Testis (tissue), 2 donors: ENCODE data around the gene SVIL.

Experiments
- CTCF ChIP-seq, 3 experiments: fragments of 450-650 bp in 2 of 3; fragments of 200-600 bp in 1 of 3; sonication (generic) in 1 of 3; IDR thresholded peaks; one replicate each; pipeline ENCODE4 v1.5.1; 2016 to 2019; ENCODE audit warnings: antibody characterized with exemption in 3 of 3, mild to moderate bottlenecking in 2 of 3, moderate library complexity in 1 of 3
- POLR2A ChIP-seq: fragments of 450-650 bp; IDR thresholded peaks from one replicate; pipeline ENCODE4 v1.6.1; 2017; ENCODE audit warnings: antibody characterized with exemption, mild to moderate bottlenecking, moderate library complexity

DNA sequence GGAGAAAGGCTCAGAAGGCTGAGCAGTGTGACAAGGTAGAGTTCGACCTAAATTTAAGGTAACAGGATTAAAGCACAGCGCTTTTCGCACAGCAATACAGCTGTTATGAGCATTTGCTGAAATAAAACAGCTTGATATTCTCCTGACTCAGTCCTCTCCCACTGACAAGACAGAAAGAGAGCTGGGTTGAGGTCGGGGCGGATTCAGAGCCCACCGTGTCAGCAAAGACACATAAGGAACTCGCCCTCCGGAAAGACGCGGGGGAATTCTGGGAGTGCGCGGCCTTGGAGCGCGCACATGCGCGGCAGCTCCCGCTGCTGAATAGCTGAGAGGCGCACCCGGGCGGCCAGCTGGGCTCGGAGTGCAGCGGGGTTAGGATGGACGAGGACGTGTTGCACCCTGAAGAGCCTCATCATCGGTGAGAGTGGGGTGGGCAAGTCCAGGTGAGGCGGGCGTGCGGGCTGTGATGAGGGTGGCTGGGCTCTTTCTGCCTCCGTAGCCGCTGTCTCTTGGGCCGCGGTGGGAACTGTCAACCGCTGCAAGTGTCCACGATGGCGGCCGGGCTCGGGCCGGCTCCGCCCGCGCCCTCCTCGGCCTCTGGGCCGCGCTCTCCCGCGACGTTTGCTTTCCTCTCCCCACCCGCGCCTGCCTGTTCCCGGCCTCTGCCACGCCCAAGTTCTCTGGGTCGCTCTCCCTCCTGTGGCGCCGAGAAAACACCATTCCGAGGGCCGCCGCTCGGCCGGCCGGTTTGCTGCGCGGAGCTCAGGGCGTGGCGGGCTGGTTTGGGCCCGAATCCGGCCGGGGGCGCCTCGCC lies 225.3 kb downstream of the SVIL start:
- TF ChIP-seq CTCF (IDR thresholded peaks at IDR 0.05) (no peak), POLR2A (peak; percentile 50)
